ENCODE results near the gene ANGPTL8. TPM values are rescaled to one million over a fixed set of nuclear protein-coding genes. Genes with fewer than 3 reads are reported as not detected.

The ANGPTL8 gene
- total and polyA plus RNA-seq, 2 of the 13 experiments (the other 11 are each of a cell fraction or from before 2014, with no cell fraction given), result 27.3 to 243 TPM

DNA sequence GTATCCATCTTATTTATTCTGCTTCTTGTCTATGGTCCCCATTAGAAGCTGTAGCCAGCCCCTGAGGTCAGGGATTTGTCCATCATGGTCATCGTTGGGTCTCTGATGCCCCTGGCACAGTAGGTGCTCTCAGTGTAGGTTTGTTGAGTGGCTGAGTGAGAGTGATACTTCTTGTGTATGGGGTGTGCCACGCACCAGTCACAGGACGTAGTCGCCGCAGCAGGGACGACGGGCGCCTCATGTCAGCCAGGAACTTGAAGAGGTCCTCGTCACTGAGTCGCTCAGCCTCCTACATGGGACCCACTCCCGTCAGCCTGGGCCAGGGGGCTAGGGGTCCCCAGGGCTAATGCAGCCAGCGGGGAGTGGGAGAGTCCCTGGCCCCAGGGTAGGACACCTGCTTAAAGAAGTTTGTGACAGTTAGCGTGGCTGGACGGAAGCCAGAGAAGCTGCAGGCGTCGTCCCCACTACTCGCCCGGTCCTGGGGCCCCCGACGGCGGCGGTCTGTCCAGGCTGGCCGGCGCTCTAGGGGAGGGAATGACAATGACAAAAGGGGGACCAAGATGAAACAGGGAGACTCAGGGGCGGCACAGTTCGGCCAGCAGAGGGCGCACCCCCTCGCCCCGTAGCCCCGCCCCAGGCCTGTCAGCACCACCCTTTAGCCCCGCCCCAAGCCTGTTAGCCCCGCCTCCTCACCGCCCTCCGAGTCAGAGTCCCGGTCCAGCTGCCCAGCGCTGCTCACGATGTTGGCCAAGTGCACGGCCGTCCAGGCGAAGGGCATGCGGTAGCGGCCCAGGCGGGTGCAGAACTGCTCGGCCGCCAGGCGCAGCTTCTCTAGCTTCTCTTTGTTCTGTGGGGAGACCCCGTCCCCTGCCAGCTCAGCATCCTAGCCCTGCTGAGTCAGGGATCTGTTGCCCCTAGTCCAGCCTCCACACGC lies 3.7 kb downstream of the ANGPTL8 start (continued):
- TF ChIP-seq, protein P1, sequence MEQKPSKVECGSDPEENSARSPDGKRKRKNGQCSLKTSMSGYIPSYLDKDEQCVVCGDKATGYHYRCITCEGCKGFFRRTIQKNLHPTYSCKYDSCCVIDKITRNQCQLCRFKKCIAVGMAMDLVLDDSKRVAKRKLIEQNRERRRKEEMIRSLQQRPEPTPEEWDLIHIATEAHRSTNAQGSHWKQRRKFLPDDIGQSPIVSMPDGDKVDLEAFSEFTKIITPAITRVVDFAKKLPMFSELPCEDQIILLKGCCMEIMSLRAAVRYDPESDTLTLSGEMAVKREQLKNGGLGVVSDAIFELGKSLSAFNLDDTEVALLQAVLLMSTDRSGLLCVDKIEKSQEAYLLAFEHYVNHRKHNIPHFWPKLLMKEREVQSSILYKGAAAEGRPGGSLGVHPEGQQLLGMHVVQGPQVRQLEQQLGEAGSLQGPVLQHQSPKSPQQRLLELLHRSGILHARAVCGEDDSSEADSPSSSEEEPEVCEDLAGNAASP (CRISPR knock-in tag; IDR thresholded peaks at IDR 0.05; ENCODE audit: borderline replicate concordance), result no peak
- no peak; the same call in 1 of the 2 replicates for TF ChIP-seq KAT7 (CRISPR knock-in tag; IDR thresholded peaks at IDR 0.05; ENCODE audit: borderline replicate concordance)
- TF ChIP-seq ZNF607 (CRISPR knock-in tag; IDR thresholded peaks at IDR 0.05; ENCODE audit: borderline replicate concordance), result no peak
- no peak for TF ChIP-seq ZFP36 (IDR thresholded peaks at IDR 0.05; ENCODE audit: borderline replicate concordance, low read depth, low read length, partially characterized antibody)
- TF ChIP-seq TEAD3 (CRISPR knock-in tag; optimal IDR thresholded peaks at IDR 0.05; ENCODE audit: borderline replicate concordance), result no peak
- no peak for TF ChIP-seq ATAD3A (CRISPR knock-in tag; IDR thresholded peaks at IDR 0.05)
- TF ChIP-seq, protein P2, sequence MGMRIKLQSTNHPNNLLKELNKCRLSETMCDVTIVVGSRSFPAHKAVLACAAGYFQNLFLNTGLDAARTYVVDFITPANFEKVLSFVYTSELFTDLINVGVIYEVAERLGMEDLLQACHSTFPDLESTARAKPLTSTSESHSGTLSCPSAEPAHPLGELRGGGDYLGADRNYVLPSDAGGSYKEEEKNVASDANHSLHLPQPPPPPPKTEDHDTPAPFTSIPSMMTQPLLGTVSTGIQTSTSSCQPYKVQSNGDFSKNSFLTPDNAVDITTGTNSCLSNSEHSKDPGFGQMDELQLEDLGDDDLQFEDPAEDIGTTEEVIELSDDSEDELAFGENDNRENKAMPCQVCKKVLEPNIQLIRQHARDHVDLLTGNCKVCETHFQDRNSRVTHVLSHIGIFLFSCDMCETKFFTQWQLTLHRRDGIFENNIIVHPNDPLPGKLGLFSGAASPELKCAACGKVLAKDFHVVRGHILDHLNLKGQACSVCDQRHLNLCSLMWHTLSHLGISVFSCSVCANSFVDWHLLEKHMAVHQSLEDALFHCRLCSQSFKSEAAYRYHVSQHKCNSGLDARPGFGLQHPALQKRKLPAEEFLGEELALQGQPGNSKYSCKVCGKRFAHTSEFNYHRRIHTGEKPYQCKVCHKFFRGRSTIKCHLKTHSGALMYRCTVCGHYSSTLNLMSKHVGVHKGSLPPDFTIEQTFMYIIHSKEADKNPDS (CRISPR knock-in tag; IDR thresholded peaks at IDR 0.05), result no peak
- TF ChIP-seq ZNF614 (CRISPR knock-in tag; IDR thresholded peaks at IDR 0.05; ENCODE audit: borderline replicate concordance), result no peak
- TF ChIP-seq, protein P3, sequence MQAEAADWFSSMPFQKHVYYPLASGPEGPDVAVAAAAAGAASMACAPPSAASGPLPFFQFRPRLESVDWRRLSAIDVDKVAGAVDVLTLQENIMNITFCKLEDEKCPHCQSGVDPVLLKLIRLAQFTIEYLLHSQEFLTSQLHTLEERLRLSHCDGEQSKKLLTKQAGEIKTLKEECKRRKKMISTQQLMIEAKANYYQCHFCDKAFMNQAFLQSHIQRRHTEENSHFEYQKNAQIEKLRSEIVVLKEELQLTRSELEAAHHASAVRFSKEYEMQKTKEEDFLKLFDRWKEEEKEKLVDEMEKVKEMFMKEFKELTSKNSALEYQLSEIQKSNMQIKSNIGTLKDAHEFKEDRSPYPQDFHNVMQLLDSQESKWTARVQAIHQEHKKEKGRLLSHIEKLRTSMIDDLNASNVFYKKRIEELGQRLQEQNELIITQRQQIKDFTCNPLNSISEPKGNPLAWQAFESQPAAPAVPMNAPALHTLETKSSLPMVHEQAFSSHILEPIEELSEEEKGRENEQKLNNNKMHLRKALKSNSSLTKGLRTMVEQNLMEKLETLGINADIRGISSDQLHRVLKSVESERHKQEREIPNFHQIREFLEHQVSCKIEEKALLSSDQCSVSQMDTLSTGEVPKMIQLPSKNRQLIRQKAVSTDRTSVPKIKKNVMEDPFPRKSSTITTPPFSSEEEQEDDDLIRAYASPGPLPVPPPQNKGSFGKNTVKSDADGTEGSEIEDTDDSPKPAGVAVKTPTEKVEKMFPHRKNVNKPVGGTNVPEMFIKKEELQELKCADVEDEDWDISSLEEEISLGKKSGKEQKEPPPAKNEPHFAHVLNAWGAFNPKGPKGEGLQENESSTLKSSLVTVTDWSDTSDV (CRISPR knock-in tag; IDR thresholded peaks at IDR 0.05), result no peak
- TF ChIP-seq, protein P4, sequence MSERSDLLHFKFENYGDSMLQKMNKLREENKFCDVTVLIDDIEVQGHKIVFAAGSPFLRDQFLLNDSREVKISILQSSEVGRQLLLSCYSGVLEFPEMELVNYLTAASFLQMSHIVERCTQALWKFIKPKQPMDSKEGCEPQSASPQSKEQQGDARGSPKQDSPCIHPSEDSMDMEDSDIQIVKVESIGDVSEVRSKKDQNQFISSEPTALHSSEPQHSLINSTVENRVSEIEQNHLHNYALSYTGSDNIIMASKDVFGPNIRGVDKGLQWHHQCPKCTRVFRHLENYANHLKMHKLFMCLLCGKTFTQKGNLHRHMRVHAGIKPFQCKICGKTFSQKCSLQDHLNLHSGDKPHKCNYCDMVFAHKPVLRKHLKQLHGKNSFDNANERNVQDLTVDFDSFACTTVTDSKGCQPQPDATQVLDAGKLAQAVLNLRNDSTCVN (CRISPR knock-in tag; IDR thresholded peaks at IDR 0.05; ENCODE audit: borderline replicate concordance), result no peak
- TF ChIP-seq, protein P5, sequence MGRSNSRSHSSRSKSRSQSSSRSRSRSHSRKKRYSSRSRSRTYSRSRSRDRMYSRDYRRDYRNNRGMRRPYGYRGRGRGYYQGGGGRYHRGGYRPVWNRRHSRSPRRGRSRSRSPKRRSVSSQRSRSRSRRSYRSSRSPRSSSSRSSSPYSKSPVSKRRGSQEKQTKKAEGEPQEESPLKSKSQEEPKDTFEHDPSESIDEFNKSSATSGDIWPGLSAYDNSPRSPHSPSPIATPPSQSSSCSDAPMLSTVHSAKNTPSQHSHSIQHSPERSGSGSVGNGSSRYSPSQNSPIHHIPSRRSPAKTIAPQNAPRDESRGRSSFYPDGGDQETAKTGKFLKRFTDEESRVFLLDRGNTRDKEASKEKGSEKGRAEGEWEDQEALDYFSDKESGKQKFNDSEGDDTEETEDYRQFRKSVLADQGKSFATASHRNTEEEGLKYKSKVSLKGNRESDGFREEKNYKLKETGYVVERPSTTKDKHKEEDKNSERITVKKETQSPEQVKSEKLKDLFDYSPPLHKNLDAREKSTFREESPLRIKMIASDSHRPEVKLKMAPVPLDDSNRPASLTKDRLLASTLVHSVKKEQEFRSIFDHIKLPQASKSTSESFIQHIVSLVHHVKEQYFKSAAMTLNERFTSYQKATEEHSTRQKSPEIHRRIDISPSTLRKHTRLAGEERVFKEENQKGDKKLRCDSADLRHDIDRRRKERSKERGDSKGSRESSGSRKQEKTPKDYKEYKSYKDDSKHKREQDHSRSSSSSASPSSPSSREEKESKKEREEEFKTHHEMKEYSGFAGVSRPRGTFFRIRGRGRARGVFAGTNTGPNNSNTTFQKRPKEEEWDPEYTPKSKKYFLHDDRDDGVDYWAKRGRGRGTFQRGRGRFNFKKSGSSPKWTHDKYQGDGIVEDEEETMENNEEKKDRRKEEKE (IDR thresholded peaks at IDR 0.05), result no peak
- no peak for TF ChIP-seq REL (CRISPR knock-in tag; conservative IDR thresholded peaks at IDR 0.05)
- no peak; the same call in 1 of the 2 replicates for TF ChIP-seq PHF8 (CRISPR knock-in tag; IDR thresholded peaks at IDR 0.05)
- no peak; the same call in 1 of the 2 replicates for TF ChIP-seq FOXO1 (CRISPR knock-in tag; IDR thresholded peaks at IDR 0.05)
- no peak for TF ChIP-seq ZNF317 (CRISPR knock-in tag; IDR thresholded peaks at IDR 0.05)
- TF ChIP-seq HOXA7 (CRISPR knock-in tag; IDR thresholded peaks at IDR 0.05), result no peak
- no peak for TF ChIP-seq ZNF792 (CRISPR knock-in tag; IDR thresholded peaks at IDR 0.05)
- TF ChIP-seq ZEB1 (IDR thresholded peaks at IDR 0.05; ENCODE audit: insufficient replicate concordance, low read depth), result no peak

All from HepG2 (cell line).